Measurements from ENCODE around the gene KIAA1210. TPM values are rescaled to one million over a fixed set of nuclear protein-coding genes. Genes with fewer than 3 reads are reported as not detected.

Gene KIAA1210
- total RNA-seq, 1 experiment from 2014 or later: not detected

GRCh38 chrX:119095936-119096335 lies 31.7 kb downstream of the KIAA1210 start (continued):
- TF ChIP-seq CTCF (IDR thresholded peaks at IDR 0.05 in 2 of 3, conservative IDR thresholded peaks at IDR 0.05 in 1 of 3; ENCODE audit: borderline replicate concordance in 1 of 3, insufficient read depth in 1 of 3, low read depth in 2 of 3, low read length in 2 of 3) (no peak), ZFX (IDR thresholded peaks at IDR 0.05) (no peak), EGR1 (IDR thresholded peaks at IDR 0.05; ENCODE audit: low read depth) (no peak), CEBPB (IDR thresholded peaks at IDR 0.05; ENCODE audit: low read depth) (no peak)

GRCh38 chrX:119094819-119095218 lies 32.8 kb downstream of the KIAA1210 start:
- Histone ChIP-seq H4K20me1 (ENCODE audit: insufficient read depth) (no peaks in the 10 kb centered on the region), H2AFZ (ENCODE audit: low read depth, low read length, poor library complexity, severe bottlenecking) (no peak overlapping the region), H3K4me1 (ENCODE audit: control insufficient read depth in 1 of 2, insufficient read depth in 2 of 2, low read length in 2 of 2) (no peaks in the 10 kb centered on the region), H3K4me2 (ENCODE audit: low read length) (no peak overlapping the region), H3K9ac (ENCODE audit: low read length) (no peak overlapping the region), H3K4me3 (replicated peaks in 1 of 2; ENCODE audit: low read depth in 1 of 2, low read length in 2 of 2) (no peak overlapping the region), H3K27me3 (ENCODE audit: insufficient read depth, low read length) (no peaks in the 10 kb centered on the region), H3K36me3 (ENCODE audit: control insufficient read depth in 1 of 2, insufficient read depth in 2 of 2, low read length in 2 of 2) (no peaks in the 10 kb centered on the region), H3K79me2 (ENCODE audit: insufficient read depth, low read length) (no peaks in the 10 kb centered on the region), H3K9me2 (ENCODE audit: insufficient read depth) (no peaks in the 10 kb centered on the region), H3K27ac (ENCODE audit: low read depth, low read length) (no peak overlapping the region), H3K9me3 (ENCODE audit: control insufficient read depth in 1 of 2, insufficient read depth in 1 of 2, low read depth in 1 of 2, low read length in 2 of 2) (no peaks in the 10 kb centered on the region)
- ChIA-PET POLR2A (no interaction called here), CTCF (no interaction called here), RAD21 (ENCODE audit: low non-redundant PET in 1 of 2, low total read pairs in 2 of 2, uncharacterized antibody in 2 of 2, unreplicated experiment in 2 of 2) (no interaction called here)
- no peak for DNase-seq (ENCODE audit: low read depth, low spot score)
- intact Hi-C loops (cut with micrococcal nuclease): no loop called here
- no peak for ATAC-seq
- TF ChIP-seq YY1 (IDR thresholded peaks at IDR 0.05; ENCODE audit: extremely low read depth, insufficient replicate concordance, low read depth, low read length): no peak
- no peak for TF ChIP-seq POLR2A (IDR thresholded peaks at IDR 0.05; ENCODE audit: borderline replicate concordance, extremely low read depth, insufficient read depth, insufficient read length)
- TF ChIP-seq REST (IDR thresholded peaks at IDR 0.05; ENCODE audit: low read depth): no peak
- TF ChIP-seq CTCF (IDR thresholded peaks at IDR 0.05 in 2 of 3, conservative IDR thresholded peaks at IDR 0.05 in 1 of 3; ENCODE audit: borderline replicate concordance in 1 of 3, insufficient read depth in 1 of 3, low read depth in 2 of 3, low read length in 2 of 3): peak in 1 of 3 experiments; percentile 15; a peak in 2 of 6 replicates
- no peak for TF ChIP-seq SRF (IDR thresholded peaks at IDR 0.05; ENCODE audit: low read depth)
- no peak for TF ChIP-seq CEBPB (IDR thresholded peaks at IDR 0.05; ENCODE audit: low read depth)
- TF ChIP-seq POLR2AphosphoS5 (IDR thresholded peaks at IDR 0.05; ENCODE audit: low read depth, low read length): no peak
- TF ChIP-seq SIN3A (IDR thresholded peaks at IDR 0.05; ENCODE audit: low read depth): no peak
- no peak for TF ChIP-seq SP1 (IDR thresholded peaks at IDR 0.05; ENCODE audit: low read depth)
- BruUV-seq (replicated peaks): no TSS peak
